DND-41 (cell line): ENCODE measurements around the gene NLRP6.

Source experiments
- EZH2 ChIP-seq: IDR thresholded peaks from 3 replicates; pipeline ENCODE4 v1.6.1; 2012; ENCODE audit warnings: borderline replicate concordance, low read depth, mild to moderate bottlenecking, moderate library complexity, low read length, inconsistent platforms; ENCODE audit not compliant: severe bottlenecking
- TF ChIP-seq, protein P1 (sequence below): IDR thresholded peaks from 2 replicates; pipeline ENCODE4 v1.5.1; 2012; ENCODE audit warnings: borderline replicate concordance, low read length, moderate library complexity, mild to moderate bottlenecking; ENCODE audit not compliant: poor library complexity, severe bottlenecking; ENCODE audit errors: extremely low read depth

DNA sequence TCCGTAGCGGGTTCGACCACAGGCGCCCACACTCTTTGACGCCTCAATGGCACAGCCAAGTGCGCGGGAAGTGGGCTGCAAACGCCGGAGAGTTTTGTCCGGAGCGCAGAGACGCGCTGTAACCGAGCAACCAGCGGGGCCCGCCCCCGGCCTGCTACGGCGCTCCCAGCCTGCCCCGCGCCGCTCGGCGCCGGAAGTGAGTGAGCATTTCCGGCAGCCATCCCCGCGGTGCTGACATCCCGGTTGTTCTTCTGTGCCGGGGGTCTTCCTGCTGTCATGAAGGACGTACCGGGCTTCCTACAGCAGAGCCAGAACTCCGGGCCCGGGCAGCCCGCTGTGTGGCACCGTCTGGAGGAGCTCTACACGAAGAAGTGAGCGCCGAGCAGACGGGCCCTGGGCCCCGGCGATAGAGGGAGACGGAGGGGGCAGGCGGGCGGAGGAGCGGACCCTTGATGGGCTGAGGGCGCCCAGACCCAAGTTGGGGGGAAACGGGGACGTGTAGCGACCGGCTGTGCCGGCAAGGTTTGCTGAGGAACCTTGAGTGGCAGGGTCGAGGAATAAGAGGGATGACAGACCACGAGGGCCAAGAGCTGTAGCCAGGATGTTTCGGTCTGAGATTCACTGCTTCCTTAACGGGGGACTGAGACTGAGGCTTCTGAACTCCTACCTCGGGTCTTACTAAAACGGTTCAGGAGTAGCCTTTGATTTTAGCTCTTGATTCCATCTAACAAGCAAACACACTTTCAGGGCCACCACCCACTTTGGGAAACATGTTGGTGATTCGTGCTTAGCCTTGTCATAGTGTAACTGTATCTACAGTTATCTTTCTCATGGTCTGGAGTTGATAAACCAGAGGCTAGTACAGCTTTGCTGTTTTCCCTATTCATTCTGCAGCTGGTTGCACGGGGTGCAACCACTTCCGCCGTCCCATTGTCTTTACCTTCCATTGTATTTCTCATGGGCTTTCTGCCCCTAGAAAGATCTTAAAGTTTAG lies 41.1 kb upstream of the NLRP6 start, which contains the start of gene PSMD13:
- TF ChIP-seq, protein P1, sequence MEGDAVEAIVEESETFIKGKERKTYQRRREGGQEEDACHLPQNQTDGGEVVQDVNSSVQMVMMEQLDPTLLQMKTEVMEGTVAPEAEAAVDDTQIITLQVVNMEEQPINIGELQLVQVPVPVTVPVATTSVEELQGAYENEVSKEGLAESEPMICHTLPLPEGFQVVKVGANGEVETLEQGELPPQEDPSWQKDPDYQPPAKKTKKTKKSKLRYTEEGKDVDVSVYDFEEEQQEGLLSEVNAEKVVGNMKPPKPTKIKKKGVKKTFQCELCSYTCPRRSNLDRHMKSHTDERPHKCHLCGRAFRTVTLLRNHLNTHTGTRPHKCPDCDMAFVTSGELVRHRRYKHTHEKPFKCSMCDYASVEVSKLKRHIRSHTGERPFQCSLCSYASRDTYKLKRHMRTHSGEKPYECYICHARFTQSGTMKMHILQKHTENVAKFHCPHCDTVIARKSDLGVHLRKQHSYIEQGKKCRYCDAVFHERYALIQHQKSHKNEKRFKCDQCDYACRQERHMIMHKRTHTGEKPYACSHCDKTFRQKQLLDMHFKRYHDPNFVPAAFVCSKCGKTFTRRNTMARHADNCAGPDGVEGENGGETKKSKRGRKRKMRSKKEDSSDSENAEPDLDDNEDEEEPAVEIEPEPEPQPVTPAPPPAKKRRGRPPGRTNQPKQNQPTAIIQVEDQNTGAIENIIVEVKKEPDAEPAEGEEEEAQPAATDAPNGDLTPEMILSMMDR: no peak
- no peak for TF ChIP-seq EZH2
